ENCODE measurements around the gene SHISA5. TPM values are rescaled to one million over a fixed set of nuclear protein-coding genes. Genes with fewer than 3 reads are reported as not detected.
A peak's percentile ranks its signal among the peaks of the same experiment; 100 is the strongest.

Gene SHISA5
- total and polyA plus RNA-seq, 2 of the 4 experiments (the other 2 are of a cell fraction): 82.3 to 162 TPM

GRCh38 chr3:48441940-48442339 is 62.0 kb downstream of the SHISA5 start:
- Histone ChIP-seq H2AK9ac (replicated peaks; ENCODE audit: low read depth, low read length, poor library complexity) (no peak overlapping the region), H4K8ac (ENCODE audit: low read depth in 2 of 2, low read length in 2 of 2) (no peak overlapping the region), H2AFZ (replicated peaks; ENCODE audit: low read length, poor library complexity) (no peak overlapping the region), H3K23ac (ENCODE audit: low read depth, low read length) (peak overlapping the region; percentile 52; the same call in 1 of the 2 replicates), H3K18ac (ENCODE audit: low read depth, low read length) (no peak overlapping the region), H3K4me2 (ENCODE audit: low read depth, low read length) (no peak overlapping the region), H3K56ac (ENCODE audit: extremely low read depth, insufficient read depth, low read length) (no peak overlapping the region), H2BK20ac (ENCODE audit: low read depth, low read length) (no peak overlapping the region), H3K9me1 (ENCODE audit: insufficient read depth, low read length) (0 out of 2 replicates have a peak, but pooled peaks cover 4% of the 10 kb centered on the region), H3K9me3 (ENCODE audit: control insufficient read depth, insufficient read depth, low read length) (no peaks in the 10 kb centered on the region), H3K14ac (replicated peaks; ENCODE audit: low read depth, low read length) (no peak overlapping the region), H3K27me3 (ENCODE audit: control insufficient read depth, insufficient read depth, low read length) (no peaks in the 10 kb centered on the region), H3K4me1 (ENCODE audit: control insufficient read depth, insufficient read depth, low read length) (peaks cover 4% of the 10 kb centered on the region), H2BK120ac (ENCODE audit: low read depth, low read length) (no peak overlapping the region), H3K79me1 (ENCODE audit: low read depth in 1 of 2, low read length in 2 of 2) (peaks cover 44 to 50% of the 10 kb centered on the region in 2 experiments), H2AK5ac (ENCODE audit: low read depth, low read length) (no peak overlapping the region), H3K36me3 (ENCODE audit: control insufficient read depth, insufficient read depth, low read length) (peaks cover 15% of the 10 kb centered on the region), H4K20me1 (ENCODE audit: insufficient read depth, low read length) (peaks cover 6% of the 10 kb centered on the region; the same call in 1 of the 2 replicates), H4K5ac (ENCODE audit: low read depth, low read length) (no peak overlapping the region), H2BK15ac (ENCODE audit: low read depth, low read length) (no peak overlapping the region), H3K27ac (ENCODE audit: insufficient read depth, low read length) (no peak overlapping the region), H3K4me3 (ENCODE audit: insufficient read depth, low read depth, low read length) (no peak overlapping the region), H2BK5ac (ENCODE audit: low read depth, low read length, poor library complexity, severe bottlenecking) (no peak overlapping the region), H4K91ac (ENCODE audit: insufficient read depth, low read depth, low read length) (no peak overlapping the region), H3K9ac (ENCODE audit: low read depth, low read length) (no peak overlapping the region), H3K4ac (ENCODE audit: low read depth, low read length) (no peak overlapping the region)
- WGBS, 2 experiments (ENCODE audit: extremely low coverage in 2 of 2, insufficient read length in 1 of 2): no CpG with 5 or more reads among the region's 6 CpGs
- ATAC-seq (ENCODE audit: low read depth): no peak
- POLR2A ChIA-PET (ENCODE audit: unreplicated experiment): interaction anchor here (0.6 kb wide), 1 partner anchor 249 kb away, joined by 14 read pairs; no protein-coding TSS in a partner anchor
- in situ Hi-C loops (cut with MboI; ENCODE audit: low sequenced_read_pairs): no loop called here
- dilution Hi-C loops (cut with HindIII; ENCODE audit: low sequenced_read_pairs, unreplicated experiment): no loop called here
- TF ChIP-seq POLR2A (IDR thresholded peaks at IDR 0.05; ENCODE audit: low read depth, low read length) (no peak), NFE2L2 (IDR thresholded peaks at IDR 0.05; ENCODE audit: low read depth, low read length) (no peak), SMC3 (IDR thresholded peaks at IDR 0.05; ENCODE audit: low read depth, low read length) (no peak), CHD1 (IDR thresholded peaks at IDR 0.05; ENCODE audit: low read depth, low read length) (no peak), MXI1 (IDR thresholded peaks at IDR 0.05; ENCODE audit: borderline replicate concordance, low read depth, low read length) (no peak), ELK1 (IDR thresholded peaks at IDR 0.05; ENCODE audit: borderline replicate concordance, low read depth, low read length) (no peak), MAZ (IDR thresholded peaks at IDR 0.05; ENCODE audit: borderline replicate concordance, low read depth, low read length) (no peak), CEBPB (IDR thresholded peaks at IDR 0.05; ENCODE audit: low read depth, low read length) (no peak), FOS (IDR thresholded peaks at IDR 0.05; ENCODE audit: low read depth, low read length) (no peak), BHLHE40 (IDR thresholded peaks at IDR 0.05; ENCODE audit: low read depth, low read length) (no peak), RAD21 (IDR thresholded peaks at IDR 0.05; ENCODE audit: low read length) (no peak), RFX5 (IDR thresholded peaks at IDR 0.05; ENCODE audit: low read depth, low read length) (no peak), MAFK (IDR thresholded peaks at IDR 0.05; ENCODE audit: low read depth, low read length) (no peak), RCOR1 (IDR thresholded peaks at IDR 0.05; ENCODE audit: insufficient replicate concordance, low read length) (no peak)
- TF ChIP-seq, protein P1, sequence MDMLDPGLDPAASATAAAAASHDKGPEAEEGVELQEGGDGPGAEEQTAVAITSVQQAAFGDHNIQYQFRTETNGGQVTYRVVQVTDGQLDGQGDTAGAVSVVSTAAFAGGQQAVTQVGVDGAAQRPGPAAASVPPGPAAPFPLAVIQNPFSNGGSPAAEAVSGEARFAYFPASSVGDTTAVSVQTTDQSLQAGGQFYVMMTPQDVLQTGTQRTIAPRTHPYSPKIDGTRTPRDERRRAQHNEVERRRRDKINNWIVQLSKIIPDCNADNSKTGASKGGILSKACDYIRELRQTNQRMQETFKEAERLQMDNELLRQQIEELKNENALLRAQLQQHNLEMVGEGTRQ (IDR thresholded peaks at IDR 0.05; ENCODE audit: low read depth, low read length): no peak
- TF ChIP-seq, protein P2, sequence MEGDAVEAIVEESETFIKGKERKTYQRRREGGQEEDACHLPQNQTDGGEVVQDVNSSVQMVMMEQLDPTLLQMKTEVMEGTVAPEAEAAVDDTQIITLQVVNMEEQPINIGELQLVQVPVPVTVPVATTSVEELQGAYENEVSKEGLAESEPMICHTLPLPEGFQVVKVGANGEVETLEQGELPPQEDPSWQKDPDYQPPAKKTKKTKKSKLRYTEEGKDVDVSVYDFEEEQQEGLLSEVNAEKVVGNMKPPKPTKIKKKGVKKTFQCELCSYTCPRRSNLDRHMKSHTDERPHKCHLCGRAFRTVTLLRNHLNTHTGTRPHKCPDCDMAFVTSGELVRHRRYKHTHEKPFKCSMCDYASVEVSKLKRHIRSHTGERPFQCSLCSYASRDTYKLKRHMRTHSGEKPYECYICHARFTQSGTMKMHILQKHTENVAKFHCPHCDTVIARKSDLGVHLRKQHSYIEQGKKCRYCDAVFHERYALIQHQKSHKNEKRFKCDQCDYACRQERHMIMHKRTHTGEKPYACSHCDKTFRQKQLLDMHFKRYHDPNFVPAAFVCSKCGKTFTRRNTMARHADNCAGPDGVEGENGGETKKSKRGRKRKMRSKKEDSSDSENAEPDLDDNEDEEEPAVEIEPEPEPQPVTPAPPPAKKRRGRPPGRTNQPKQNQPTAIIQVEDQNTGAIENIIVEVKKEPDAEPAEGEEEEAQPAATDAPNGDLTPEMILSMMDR (conservative IDR thresholded peaks at IDR 0.05; ENCODE audit: low read depth, low read length): no peak
- DNase-seq: no peak
- no TSS peak for BruUV-seq (replicated peaks)
- intact Hi-C loops (cut with micrococcal nuclease): loop anchor here (10.0 kb wide), 1 partner anchor 193 kb away; the partner anchor contains the start of gene SLC26A6
- CTCF ChIA-PET: interaction anchor here (0.6 kb wide), 1 partner anchor 9 kb away, joined by 3 read pairs; no protein-coding TSS in a partner anchor
